Epidermal melanocyte (primary cell): ENCODE measurements around the gene GMDS.

Experiments used
- DNase-seq: peaks from one replicate; pipeline ENCODE4 v3.0.0; 2011; ENCODE audit warnings: low spot score; ENCODE audit not compliant: insufficient read length

The GMDS gene

DNA sequence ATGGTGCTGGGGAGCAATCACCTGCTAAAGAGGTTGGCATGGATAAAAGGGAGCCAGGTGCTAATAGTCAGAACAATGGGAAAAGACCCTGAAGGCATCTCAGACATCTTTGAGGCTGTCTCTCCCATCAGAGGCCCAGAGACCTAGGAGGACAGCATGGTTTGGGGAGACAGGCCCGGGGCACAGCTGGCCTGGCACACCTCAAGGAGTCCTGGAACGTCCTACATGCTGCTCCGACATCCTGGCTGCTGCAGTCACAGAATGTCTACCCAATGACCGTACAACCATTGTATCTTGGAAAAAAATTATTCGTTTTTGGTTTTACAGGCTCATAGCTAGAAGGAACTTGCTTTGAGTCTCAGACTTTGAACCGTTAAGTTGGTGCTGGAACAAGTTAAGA lies 4.4 kb downstream of the GMDS start:
- no peak for DNase-seq

DNA sequence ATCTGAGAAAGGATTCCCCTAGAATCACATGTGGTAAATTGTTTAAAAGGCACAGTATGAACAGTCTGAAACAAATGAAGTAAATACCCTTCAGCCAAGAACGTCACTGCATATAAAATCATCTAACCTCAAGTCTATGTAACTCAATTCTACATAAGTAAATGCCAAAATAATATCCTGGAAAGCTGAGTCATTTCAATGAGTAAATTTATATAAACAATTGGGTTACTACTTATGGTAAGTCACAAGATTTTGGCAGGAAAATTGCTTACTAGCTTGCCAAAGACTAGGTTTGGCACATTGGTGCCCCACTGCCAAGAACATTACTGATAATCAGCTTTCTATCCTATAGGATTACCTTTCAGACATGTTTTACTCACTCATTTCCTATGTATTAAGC lies 8.4 kb downstream of the GMDS start:
- no peak for DNase-seq

DNA sequence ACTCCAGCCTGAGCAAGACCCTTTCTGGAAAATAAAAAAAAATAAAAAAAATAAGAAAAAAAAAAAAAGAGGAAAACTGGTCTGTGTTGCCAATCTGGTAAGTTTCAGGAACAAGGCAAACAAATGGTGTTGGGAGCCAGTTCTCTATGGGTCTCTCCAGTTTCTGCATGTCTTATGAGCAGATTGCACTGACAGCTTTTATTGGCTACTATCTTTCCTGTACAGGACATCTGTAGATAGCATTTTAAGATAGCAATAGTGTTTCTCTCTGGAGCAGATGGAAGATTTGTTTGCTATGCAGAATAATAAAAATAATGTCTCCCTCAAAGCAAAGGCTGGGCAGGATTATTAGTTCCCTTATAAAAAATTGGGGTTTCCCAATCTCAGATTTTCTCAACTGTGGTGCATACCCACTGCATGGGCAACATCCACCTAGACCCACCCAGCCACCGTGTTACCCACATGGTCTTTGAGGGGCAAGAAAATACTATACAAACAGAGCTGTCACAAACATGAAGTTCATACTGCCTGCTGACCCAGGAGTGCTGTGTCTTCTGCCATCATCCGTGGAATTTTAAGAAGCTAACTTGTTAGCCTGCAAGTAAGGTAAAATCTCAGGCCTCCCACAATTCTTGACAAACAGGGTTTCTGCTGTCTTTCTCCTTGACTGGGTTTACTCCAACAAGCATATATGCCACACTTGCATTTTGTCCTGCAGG lies 9.5 kb downstream of the GMDS start:
- no peak for DNase-seq

DNA sequence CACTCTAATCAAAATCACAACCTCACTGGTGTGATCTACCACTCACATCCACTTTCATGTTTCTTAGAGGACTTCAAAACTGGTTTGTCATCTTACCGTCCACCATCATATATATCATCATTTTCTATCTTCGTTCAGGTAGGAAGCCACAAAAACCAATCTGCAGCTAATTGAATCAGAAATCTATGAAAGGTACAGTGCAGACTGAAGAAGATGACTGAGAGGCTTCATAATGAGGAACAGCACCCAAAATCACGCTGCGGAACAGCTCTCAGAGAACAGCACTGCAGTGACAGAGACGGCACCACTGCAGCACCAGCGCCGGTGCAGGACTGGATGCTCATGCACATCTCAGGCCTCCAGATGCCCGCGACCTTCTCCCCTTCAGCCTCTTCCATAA lies 13.0 kb downstream of the GMDS start:
- DNase-seq = no peak

DNA sequence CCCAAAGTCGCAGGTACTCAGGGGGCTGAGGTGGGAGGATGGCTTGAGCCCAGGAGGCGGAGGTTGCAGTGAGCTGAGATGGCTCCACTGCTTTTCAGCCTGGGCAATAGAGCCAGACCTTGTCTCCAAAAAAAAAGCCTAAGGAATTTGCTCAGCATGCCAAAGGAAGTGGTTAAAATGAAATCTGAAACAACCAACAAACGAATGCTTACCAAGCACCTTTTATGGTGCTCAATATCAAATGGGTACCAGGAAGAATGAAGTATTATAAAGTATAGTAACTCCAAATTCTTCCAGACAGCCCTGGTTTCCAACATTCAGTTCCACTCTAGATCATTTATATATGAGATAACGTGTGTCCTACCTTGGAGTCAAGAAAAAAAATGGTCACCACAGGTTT lies 14.0 kb downstream of the GMDS start:
- DNase-seq = no peak

DNA sequence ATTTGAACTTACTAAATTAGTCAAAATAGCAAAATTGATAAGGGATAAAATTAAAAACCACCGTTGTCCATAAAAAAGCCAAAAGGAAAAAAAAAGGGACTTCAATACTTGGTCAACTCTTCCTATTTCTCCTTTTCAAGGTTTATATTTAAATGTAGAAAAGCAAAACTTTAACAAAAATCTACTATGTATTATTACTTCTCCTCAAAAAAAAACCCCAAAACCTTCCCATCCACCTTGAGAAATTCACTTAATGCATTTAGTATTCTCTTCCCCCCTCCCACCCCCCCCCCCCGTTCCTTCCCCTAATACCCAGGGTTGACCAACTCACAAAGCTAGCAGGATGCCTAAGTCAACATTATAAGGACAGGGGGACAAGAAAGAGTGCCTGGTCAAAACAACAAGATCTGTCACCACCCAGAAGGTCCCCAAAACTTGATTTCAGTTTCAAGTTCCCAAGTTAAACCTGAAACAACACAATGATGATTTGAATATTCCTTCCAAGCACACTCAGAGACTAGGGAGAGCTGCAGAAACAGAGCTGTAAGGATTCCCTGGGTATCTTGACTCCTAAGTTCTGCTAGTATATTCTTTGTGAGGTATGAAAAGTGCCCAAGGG lies 14.6 kb downstream of the GMDS start:
- no peak for DNase-seq

DNA sequence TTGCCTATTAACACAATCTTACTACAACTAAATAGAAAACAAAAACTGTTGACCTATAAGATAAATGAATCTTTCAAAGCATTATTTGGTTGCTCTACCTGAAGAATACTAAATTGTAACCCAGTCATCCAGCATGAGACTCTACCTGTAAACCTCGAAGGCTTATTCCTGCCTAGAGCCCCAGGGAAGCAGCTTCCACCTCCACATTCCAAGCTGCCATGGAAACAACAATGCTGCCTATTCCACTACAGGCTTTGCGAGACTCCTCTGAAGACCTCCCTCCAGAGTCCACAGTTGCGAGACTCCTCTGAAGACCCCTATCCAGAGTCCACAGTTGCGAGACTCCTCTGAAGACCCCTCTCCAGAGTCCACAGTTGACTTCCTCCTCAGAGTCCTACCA lies 15.7 kb downstream of the GMDS start:
- no peak for DNase-seq

DNA sequence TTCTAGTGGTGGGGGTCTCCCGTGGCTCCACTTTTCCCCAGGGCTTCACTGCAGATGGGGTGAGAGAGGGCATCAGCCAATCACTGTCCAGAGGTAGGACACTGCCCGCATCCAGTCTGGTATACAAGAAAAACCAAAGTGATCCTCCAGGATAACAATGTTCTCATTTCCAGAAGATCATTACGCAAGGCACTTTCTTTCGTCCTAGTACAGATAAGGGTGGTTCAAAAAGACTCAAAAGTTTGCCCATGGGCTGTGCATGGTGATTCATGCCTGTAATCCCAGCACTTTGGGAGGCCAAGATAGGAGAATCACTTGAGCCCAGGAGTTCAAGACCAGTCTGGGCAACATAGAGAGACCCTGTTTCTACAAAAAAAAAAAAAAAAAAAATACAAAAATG lies 16.4 kb downstream of the GMDS start:
- DNase-seq = no peak

DNA sequence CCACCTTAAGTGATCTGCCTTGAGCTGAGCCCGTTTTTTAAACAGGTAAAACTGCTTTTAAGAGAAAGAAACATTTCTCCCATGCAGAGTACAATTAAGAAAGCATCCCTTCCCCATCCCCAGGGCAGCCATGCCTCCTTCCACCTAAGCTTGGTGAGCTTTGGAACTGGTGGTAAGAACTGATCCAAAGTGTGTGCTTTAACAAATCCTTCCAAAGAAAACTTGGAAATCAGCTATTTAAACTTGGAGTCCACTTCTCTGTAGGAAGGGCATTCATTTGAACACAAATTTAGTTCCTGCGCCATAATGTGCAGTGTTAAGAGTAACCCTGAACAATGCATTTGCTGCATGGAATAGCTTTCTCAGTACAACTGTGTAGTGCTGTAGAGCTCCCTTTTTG lies 17.0 kb downstream of the GMDS start:
- no peak for DNase-seq

DNA sequence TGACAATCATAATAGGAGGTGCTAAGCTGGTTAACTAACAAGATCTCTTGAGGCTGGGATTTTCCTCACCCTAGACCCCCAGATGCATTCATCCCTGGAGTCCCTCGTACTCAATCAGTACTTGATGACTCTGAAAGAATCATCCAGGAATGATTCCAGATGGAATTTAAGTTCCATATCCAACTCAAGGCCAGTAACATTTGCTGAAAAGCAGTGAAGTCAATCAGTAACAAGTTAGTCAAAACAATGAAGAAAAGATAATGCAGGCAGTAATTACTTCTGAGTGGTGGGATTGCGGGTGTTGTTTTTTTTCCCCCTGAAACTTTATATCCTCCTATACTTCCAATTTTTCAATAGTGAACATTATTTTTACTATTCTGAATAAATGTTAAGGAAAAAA lies 18.6 kb downstream of the GMDS start:
- DNase-seq = no peak

DNA sequence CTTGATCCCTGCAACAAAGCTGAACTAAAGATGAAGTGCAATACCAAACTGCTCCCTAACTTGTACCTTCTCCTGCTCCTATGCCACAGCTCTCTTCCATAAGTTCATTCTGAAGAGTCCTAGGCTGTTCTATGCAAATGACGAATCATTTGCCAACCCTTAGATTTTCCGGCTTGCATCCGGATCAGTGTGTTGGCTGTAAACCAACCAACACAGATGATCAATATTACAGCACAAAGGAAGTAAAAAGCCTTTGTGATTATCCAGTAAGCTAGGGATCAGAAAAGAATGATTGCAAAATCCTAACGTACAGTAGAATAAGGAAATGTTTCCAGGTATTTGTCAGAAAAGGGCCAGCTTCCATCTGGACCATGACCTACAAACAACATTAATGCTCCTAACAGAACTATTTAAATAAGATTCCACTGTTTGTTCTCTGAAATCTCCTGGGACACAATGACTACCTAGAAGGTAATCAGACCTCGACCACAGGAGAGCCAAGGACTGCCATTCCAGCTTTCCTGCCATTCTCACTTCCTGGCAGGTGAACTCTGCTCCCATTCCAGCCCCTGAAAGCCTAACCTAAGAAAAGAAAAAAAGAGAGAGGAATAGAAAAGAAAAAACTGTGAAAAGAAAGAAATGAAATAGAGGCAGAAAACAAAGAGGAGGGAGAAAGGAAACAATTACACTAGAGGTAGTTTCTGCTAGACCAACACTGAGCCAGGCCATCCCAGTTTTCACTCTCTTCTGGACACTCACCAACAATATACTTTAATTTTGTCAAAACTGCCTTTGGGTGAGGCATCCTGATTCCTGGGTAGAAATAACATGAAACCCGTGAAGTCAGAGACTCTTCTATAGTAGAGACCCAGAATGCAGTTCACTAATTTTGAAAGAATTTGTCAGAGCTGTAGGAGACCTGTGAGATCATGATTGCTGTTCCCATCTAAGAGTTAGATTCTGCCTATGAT lies 19.7 kb downstream of the GMDS start:
- no peak for DNase-seq

DNA sequence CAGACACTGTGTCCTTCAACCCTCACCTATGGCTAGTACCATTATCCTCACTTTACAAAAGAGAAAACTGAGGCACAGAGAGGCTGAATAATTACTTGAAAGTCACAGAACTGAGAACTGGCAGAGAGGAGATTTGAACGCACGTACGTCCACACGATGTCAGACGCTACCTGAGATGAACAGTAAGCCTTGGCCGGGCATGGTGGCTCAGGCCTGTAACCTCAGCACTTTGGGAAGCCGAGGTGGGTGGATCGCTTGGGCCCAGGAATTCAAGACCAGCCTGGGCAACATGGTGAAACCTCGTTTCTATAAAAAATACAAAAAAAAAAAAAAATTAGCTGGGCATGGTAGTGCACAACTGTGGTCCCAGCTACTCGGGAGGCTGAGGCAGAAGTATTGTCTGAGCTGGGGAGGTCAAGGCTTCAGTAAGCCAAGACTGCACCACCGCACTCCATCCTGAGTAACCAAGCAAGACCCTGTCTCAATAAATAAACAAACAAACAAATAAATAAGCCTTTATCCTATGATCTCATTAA lies 20.5 kb downstream of the GMDS start:
- no peak for DNase-seq

DNA sequence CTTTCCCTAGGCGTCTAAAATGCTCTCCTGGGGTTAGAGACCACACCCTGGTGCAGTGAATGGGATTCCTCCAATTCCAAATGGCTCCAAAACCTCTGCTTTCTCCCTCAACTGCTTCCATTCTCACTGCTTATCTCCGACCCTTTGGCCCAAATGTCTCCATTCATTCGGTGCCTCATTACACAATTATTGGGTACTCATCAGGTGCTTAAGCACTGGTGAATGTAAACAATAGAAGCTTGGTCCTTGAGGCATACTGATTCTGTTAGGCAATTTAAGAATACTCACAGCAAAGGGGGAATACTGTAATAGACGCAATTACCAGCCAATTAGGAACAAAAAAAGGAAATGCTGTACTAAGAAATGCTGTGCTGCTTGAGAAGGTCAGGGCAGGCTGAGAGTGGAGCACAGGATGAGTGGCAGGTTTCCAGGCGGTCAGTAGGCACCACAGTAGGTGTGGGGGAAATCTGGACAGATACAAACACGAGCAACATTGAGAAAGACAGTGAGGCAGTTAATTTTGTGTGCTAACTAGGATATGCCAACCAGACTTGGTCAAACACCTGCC lies 23.0 kb downstream of the GMDS start:
- no peak for DNase-seq

DNA sequence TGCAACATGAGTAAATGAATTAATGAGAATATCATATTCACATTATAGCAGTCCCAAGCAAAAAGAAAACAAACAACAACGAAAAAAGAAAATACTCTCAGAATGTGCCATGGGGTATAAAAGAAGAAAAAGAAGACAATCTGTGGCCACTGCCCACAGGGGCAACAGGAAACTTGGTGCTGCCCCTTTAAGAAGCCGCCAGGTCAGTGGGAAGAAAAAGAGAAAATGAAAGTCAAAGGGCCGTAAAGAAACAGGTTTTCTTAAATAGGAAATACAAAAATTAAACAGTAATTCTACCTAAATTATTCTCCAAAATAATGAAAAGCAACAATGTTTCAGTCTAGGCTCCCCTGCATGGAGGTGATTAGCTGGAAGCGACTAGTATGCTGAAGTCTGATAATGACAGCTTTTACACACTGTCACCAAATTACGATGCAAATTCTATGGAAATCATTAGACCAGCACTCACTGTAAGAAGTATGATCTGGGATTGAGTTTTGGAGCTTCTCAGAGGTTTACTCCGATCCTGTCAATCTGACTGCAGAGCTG lies 23.6 kb downstream of the GMDS start:
- no peak for DNase-seq

DNA sequence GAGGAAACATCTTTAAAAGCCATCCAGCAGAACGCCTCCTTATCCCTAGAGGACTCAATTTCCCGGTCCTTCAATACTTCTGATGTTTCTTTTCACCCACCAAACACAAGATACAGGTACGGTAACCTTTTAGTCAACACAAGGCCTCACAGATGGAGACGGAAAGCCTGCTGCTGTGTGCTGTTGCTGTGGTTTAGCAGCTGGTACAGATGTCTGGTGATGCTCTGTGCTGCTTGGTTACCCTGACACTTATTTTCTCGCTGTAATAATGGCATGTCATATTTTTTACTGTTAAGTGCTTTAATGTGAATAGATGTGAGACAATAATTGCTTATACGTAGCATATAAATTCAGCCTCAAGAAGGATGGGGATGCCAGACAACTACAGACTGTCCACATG lies 25.3 kb downstream of the GMDS start:
- no peak for DNase-seq

DNA sequence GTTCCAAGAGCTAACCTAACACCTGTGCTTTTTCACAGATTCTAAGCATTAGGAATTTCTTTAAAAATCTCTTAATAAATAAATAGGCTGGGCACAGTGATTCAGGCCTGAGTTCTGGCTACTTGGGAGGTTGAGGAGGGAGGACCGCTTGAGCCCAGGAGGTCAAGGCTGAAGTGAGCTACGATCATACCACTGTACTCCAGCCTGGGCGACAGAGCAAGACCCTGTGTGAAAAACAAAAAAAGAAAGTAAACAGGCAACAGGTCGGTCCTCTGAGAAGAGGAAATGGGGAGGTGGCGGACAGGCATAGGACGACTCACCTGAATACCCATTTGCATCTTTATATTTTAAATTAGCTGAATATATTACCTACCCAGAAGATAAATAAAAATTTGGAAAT lies 26.5 kb downstream of the GMDS start:
- no peak for DNase-seq

DNA sequence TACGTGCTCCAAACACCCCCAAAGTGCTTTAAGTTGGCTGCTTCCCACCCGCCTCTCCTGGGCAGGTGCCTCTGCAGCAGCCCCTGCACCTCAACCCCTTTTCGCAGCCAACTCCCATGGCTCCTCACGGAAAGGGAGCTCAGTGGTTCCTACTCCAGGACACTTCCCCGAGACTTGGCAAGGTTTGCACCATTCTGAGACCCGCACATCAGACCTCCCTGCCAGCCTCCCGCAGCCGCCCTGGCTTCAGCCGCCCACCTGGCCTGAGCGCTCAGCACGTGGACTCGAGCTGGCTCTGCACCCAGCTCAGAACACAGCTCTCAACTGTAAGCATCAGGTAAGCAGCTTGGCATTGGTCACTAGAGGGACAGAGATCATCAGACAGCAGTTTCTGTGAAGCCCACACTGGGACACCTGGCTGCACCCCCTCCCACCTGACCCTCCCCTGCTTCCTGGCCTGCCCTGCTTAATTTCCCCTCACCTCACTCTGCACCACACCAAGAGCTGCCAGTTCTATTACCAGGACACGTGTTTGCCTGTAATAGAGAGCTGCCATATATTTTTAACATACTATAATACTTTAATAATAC lies 28.5 kb downstream of the GMDS start:
- no peak for DNase-seq

DNA sequence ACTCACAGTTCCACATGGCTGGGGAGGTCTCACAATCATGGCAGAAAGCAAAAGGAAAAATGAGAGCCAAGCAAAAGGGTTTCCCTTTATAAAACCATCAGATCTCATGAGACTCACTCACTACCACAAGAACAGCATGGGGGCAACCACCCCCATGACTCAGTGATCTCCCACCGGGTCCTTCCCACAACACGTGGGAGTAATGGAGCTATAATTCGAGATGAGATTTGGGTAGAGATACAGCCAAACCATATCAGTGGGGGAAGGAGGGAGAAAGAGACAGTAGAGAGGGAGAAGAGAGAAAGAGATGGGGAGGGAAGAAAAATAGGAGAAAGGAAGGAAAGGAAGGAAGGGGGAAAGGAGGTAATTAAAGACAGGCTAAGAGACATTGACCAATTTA lies 30.1 kb downstream of the GMDS start:
- DNase-seq = no peak

DNA sequence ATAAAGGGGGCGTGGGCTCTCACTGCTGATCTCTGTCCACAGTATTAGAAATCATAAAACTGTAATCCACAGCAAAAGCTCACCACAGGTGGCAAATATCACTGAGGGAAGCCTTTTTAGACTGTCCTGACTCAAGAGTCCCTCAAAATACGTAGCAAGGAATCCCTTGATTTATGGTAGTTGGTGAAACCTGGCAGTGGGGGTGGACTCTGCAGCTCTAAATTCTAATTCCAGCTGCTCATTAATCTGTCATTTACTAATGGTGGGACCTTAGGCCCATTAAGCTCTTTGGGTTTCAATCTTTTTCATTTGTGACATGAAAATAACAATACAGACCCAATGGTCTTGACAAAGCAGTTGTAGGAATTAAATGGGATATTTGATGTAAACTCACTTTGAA lies 32.3 kb downstream of the GMDS start:
- no peak for DNase-seq

DNA sequence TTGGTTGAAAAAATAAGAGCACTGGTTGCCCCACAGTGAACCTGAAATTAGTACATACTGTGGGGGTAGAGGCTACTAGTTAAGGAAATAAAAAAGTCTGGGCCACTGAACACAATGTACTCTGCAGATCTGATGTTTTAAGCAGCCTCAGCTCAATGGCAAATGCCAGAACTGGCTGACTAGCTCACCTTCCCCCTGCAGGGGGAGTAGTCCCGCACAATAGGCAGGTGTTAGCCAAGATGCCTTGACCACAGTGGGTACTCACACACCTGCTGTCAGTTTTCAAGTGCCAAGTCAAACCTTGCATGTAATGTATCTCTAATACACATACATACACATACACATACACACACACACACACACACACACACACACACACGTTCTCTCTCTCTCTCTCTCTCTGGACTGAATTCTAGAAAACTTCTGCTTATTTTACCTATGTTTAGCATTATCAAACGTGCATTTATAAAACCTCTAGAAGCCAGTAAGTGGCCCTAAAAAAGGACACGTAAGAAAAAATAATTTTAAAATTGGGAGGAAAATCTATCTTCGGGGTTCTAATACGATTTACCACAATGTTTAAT lies 36.1 kb downstream of the GMDS start:
- no peak for DNase-seq

DNA sequence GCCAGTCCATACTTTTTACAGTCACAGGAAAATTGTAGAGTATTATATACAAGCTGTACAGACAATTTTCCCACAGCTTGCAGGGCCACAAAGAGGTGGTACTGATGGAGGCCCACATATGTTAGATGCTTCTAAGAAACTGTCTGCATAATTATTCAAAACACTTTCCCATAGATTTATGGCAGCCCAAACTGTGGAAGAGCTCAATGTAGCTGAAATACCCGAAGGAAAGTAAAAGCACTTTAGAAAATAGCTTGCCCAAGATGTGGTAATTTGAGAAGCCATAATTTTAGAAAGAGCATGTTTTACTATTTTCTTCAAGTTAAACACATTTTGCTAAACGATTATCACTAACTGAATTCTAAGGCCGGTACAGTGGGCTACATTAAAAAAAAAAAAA lies 36.9 kb downstream of the GMDS start:
- DNase-seq = no peak
